NCI-H2171 treated with DMSO at 0.1 percent for 48 hours (cell line): Measurements from ENCODE around the gene BLCAP.
"Not testable (repeated sequence)": the region's sequence is repeated elsewhere in the genome, so short reads cannot be mapped to it uniquely, and the experiment has no call there.

Source experiments
- DNase-seq: peaks from one replicate; lab custom pipeline; 2025; lab: John Stamatoyannopoulos, UW

Gene BLCAP

GRCh38 chr20:37527638-37528445 lies at the start of gene BLCAP:
TSS of gene BLCAP (minus strand) at chr20:37527876. CDS start at chr20:37519174, 8,702 bp downstream.
- DNase-seq = peak; percentile 95

- DNase-seq = not testable (repeated sequence)
Observed at GRCh38 chr20:37577436-37577835, 49.8 kb upstream of the BLCAP start.

GRCh38 chr20:37576911-37577310 lies 49.2 kb upstream of the BLCAP start:
- DNase-seq = no peak

GRCh38 chr20:37575884-37576283 lies 48.2 kb upstream of the BLCAP start:
- no peak for DNase-seq

- no peak for DNase-seq
Observed at GRCh38 chr20:37574199-37574890, 46.7 kb upstream of the BLCAP start.

- no peak for DNase-seq
Observed at GRCh38 chr20:37573626-37574198, 46.0 kb upstream of the BLCAP start.

- no peak for DNase-seq
Observed at GRCh38 chr20:37571033-37571432, 43.4 kb upstream of the BLCAP start.

GRCh38 chr20:37570419-37570818 lies 42.7 kb upstream of the BLCAP start:
- no peak for DNase-seq

GRCh38 chr20:37567671-37568588 lies 40.3 kb upstream of the BLCAP start:
- peak; percentile 97 for DNase-seq

GRCh38 chr20:37567331-37567665 lies 39.6 kb upstream of the BLCAP start:
- peak; percentile 86 for DNase-seq

- no peak for DNase-seq
Observed at GRCh38 chr20:37566590-37567330, 39.1 kb upstream of the BLCAP start.

- DNase-seq = peak; percentile 81
Observed at GRCh38 chr20:37565134-37565811, 37.6 kb upstream of the BLCAP start.

GRCh38 chr20:37564388-37565133 lies 36.9 kb upstream of the BLCAP start:
- peak; percentile 74 for DNase-seq

- no peak for DNase-seq
Observed at GRCh38 chr20:37564016-37564387, 36.3 kb upstream of the BLCAP start.

GRCh38 chr20:37562695-37563480 lies 35.2 kb upstream of the BLCAP start:
- DNase-seq = no peak

GRCh38 chr20:37560629-37561028 lies 33.0 kb upstream of the BLCAP start:
- DNase-seq = no peak

- DNase-seq = no peak
Observed at GRCh38 chr20:37559312-37560027, 31.8 kb upstream of the BLCAP start.

- no peak for DNase-seq
Observed at GRCh38 chr20:37558779-37559178, 31.1 kb upstream of the BLCAP start.

GRCh38 chr20:37558306-37558705 lies 30.6 kb upstream of the BLCAP start:
- no peak for DNase-seq
